ENCODE data around the gene CDK2AP2. TPM values are rescaled to one million over a fixed set of nuclear protein-coding genes. Genes with fewer than 3 reads are reported as not detected.

CDK2AP2 gene
- total and polyA plus RNA-seq, 2 of the 8 experiments (the other 6 are each of a cell fraction or from before 2014, with no cell fraction given): 49.6 to 65.1 TPM

DNA sequence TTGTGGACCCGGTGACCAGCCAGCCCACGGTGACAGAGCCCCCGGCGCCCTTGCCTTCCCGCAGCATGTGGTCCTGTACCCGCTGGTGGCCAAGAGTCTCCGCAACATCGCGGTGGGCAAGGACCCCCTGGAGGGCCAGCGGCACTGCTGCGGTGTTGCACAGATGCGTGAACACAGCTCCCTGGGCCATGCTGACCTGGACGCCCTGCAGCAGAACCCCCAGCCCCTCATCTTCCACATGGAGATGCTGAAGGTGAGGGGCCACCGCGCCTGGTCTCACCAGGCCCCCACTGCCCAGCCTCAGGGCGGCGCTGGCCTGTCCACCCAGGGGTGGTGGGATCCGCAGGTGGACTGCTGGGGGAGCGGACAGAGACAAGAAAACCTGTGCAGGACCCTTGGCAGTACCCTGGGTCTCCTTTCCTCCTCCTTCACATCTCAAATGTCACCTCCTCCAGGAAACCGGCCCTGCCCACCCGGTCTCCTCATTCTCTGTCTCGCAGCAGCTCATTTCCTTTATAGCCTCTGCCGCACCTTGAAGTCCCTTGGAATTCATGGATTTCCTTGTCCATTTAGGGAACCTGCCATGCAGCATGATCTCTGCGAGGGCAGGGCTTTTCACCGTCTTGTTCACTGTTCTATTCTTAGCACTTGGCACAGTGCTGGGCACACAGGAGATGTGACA is 18.6 kb downstream of the CDK2AP2 start:
- ChIA-PET CTCF (ENCODE audit: partially characterized antibody) (interaction anchor here (1.0 to 2.6 kb wide), 4 partner anchors 17 to 107 kb away, joined by 3 to 7 read pairs (median 4); partner anchors contain the start of gene PPP1CA), POLR2A (ENCODE audit: partially characterized antibody) (interaction anchor here (1.0 to 2.5 kb wide), 5 partner anchors 15 to 56 kb away, joined by 3 to 9 read pairs (median 3); partner anchors contain the start of genes PTPRCAP and TMEM134)
- Histone ChIP-seq H3K23me2 (ENCODE audit: low read depth, low read length) (no peaks in the 10 kb centered on the region), H3K79me1 (ENCODE audit: low read depth, low read length) (no peaks in the 10 kb centered on the region), H2BK12ac (ENCODE audit: low read depth, low read length) (no peak overlapping the region), H4K20me1 (replicated peaks in 1 of 2; ENCODE audit: control insufficient read depth in 1 of 2, insufficient read depth in 2 of 2, low read length in 2 of 2) (peaks cover 0 to 13% of the 10 kb centered on the region in 2 experiments), H3K9ac (replicated peaks in 1 of 4; ENCODE audit: extremely low read depth in 1 of 4, low read depth in 3 of 4, low read length in 3 of 4) (no peak overlapping the region), H3K79me2 (ENCODE audit: control insufficient read depth in 1 of 2, insufficient read depth in 2 of 2, low read length in 2 of 2) (no peaks in the 10 kb centered on the region), H3K56ac (replicated peaks; ENCODE audit: insufficient read length, low read depth, low read length) (no peak overlapping the region), H3K36me3 (ENCODE audit: control insufficient read depth in 2 of 4, insufficient read depth in 4 of 4, low read length in 3 of 4) (peaks cover 2 to 21% (median 13%) of the 10 kb centered on the region in 4 experiments; a peak in 6 of 8 replicates), H2BK20ac (ENCODE audit: low read length) (no peak overlapping the region), H2AK5ac (ENCODE audit: low read depth, low read length) (no peak overlapping the region), H2AFZ (ENCODE audit: low read length) (no peak overlapping the region), H3K27me3 (replicated peaks in 1 of 4; ENCODE audit: control insufficient read depth in 3 of 4, extremely low read depth in 1 of 4, insufficient read depth in 3 of 4, low read length in 3 of 4) (no peaks in the 10 kb centered on the region), H4K5ac (ENCODE audit: insufficient read length, low read depth, low read length) (no peak overlapping the region), H3K23ac (ENCODE audit: insufficient read length) (no peak overlapping the region), H3K14ac (ENCODE audit: insufficient read length) (no peak overlapping the region), H2BK15ac (ENCODE audit: low read length) (no peak overlapping the region), H3K4me3 (ENCODE audit: extremely low read depth in 1 of 4, insufficient read depth in 2 of 4, low read depth in 3 of 4, low read length in 4 of 4) (no peak overlapping the region), H2BK5ac (ENCODE audit: low read depth, low read length) (no peak overlapping the region), H3K9me3 (ENCODE audit: insufficient read depth in 2 of 2, low read depth in 1 of 2, low read length in 1 of 2) (no peaks in the 10 kb centered on the region), H2BK120ac (replicated peaks; ENCODE audit: low read depth, low read length) (no peak overlapping the region), H3K18ac (ENCODE audit: extremely low read depth, low read length) (no peak overlapping the region), H3K4me1 (replicated peaks in 1 of 4; ENCODE audit: control insufficient read depth in 3 of 4, insufficient read depth in 4 of 4, low read length in 3 of 4) (peaks cover 0 to 4% (median 0%) of the 10 kb centered on the region in 4 experiments; a peak in 1 of 7 replicates), H3K4ac (replicated peaks; ENCODE audit: insufficient read length, low read depth, low read length) (no peak overlapping the region), H4K91ac (replicated peaks; ENCODE audit: insufficient read length, low read length) (no peak overlapping the region), H3K27ac (ENCODE audit: low read depth, low read length) (no peak overlapping the region), H3K4me2 (ENCODE audit: insufficient read depth in 1 of 2, low read depth in 2 of 2, low read length in 2 of 2) (no peak overlapping the region), H4K8ac (ENCODE audit: extremely low read depth, insufficient read depth, low read length) (no peak overlapping the region)
- TF ChIP-seq SUZ12 (IDR thresholded peaks at IDR 0.05; ENCODE audit: low read length) (no peak), POU5F1 (IDR thresholded peaks at IDR 0.05; ENCODE audit: low read depth, low read length) (no peak), CBX5 (IDR thresholded peaks at IDR 0.05; ENCODE audit: low read depth, low read length) (no peak), YY1 (IDR thresholded peaks at IDR 0.05; ENCODE audit: low read depth, low read length) (no peak), CTBP2 (IDR thresholded peaks at IDR 0.05; ENCODE audit: borderline replicate concordance, insufficient read depth, insufficient read length, low read length) (no peak), KDM4A (IDR thresholded peaks at IDR 0.05; ENCODE audit: low read depth, low read length, severe bottlenecking) (no peak), GABPA (IDR thresholded peaks at IDR 0.05; ENCODE audit: borderline replicate concordance, insufficient read depth, low read length) (no peak), JUN (IDR thresholded peaks at IDR 0.05; ENCODE audit: low read depth, low read length) (no peak), POLR2AphosphoS5 (IDR thresholded peaks at IDR 0.05; ENCODE audit: low read depth, low read length) (no peak)
- 87% methylated on average over 25 of the region's 25 CpGs; no CpG with 5 or more reads in 1 of the 2 experiments for WGBS, 2 experiments (ENCODE audit: extremely low coverage in 1 of 2, insufficient coverage in 1 of 2, insufficient read length in 1 of 2, insufficient replicate concordance in 2 of 2, low coverage in 1 of 2, low lambda C conversion rate in 2 of 2, missing lambda C conversion rate in 1 of 2)
- DNase-seq (ENCODE audit: low read depth in 1 of 2, low spot score in 2 of 2): no peak
- FAIRE-seq: no peak
